Measurements from ENCODE around the gene KIF3A.

The KIF3A gene

GRCh38 chr5:132684922-132685720, 52.2 kb downstream of the KIF3A start:
- no peak overlapping the region for H3K9ac ChIP-seq (ENCODE audit: low read length)
- no peak overlapping the region for H3K4me3 ChIP-seq (ENCODE audit: low read length)
- no peaks in the 10 kb centered on the region for H3K4me1 ChIP-seq (ENCODE audit: control insufficient read depth, insufficient read depth, low read length)
- H3K27me3 ChIP-seq (ENCODE audit: control insufficient read depth, insufficient read depth, low read length) = no peaks in the 10 kb centered on the region
- H3K27ac ChIP-seq (ENCODE audit: low read depth, low read length) = no peak overlapping the region
- H3K36me3 ChIP-seq (ENCODE audit: control insufficient read depth, insufficient read depth, low read length) = no peaks in the 10 kb centered on the region

GRCh38 chr5:132684491-132684890, 52.9 kb downstream of the KIF3A start:
- no peak overlapping the region for H3K4me3 ChIP-seq (ENCODE audit: low read length)
- H3K27ac ChIP-seq (ENCODE audit: low read depth, low read length) = no peak overlapping the region
- H3K36me3 ChIP-seq (ENCODE audit: control insufficient read depth, insufficient read depth, low read length) = no peaks in the 10 kb centered on the region
- no peaks in the 10 kb centered on the region for H3K4me1 ChIP-seq (ENCODE audit: control insufficient read depth, insufficient read depth, low read length)
- no peak overlapping the region for H3K9ac ChIP-seq (ENCODE audit: low read length)
- H3K27me3 ChIP-seq (ENCODE audit: control insufficient read depth, insufficient read depth, low read length) = no peaks in the 10 kb centered on the region

GRCh38 chr5:132681983-132682382, 55.4 kb downstream of the KIF3A start:
- H3K4me1 ChIP-seq (ENCODE audit: control insufficient read depth, insufficient read depth, low read length) = peaks cover 4% of the 10 kb centered on the region
- no peak overlapping the region for H3K27ac ChIP-seq (ENCODE audit: low read depth, low read length)
- no peak overlapping the region for H3K9ac ChIP-seq (ENCODE audit: low read length)
- no peaks in the 10 kb centered on the region for H3K27me3 ChIP-seq (ENCODE audit: control insufficient read depth, insufficient read depth, low read length)
- no peaks in the 10 kb centered on the region for H3K36me3 ChIP-seq (ENCODE audit: control insufficient read depth, insufficient read depth, low read length)
- no peak overlapping the region for H3K4me3 ChIP-seq (ENCODE audit: low read length)

- Histone ChIP-seq H3K4me3 (ENCODE audit: low read length) (no peak overlapping the region), H3K36me3 (ENCODE audit: control insufficient read depth, insufficient read depth, low read length) (no peaks in the 10 kb centered on the region), H3K27me3 (ENCODE audit: control insufficient read depth, insufficient read depth, low read length) (no peaks in the 10 kb centered on the region), H3K27ac (ENCODE audit: low read depth, low read length) (no peak overlapping the region), H3K4me1 (ENCODE audit: control insufficient read depth, insufficient read depth, low read length) (peaks cover 5% of the 10 kb centered on the region), H3K9ac (ENCODE audit: low read length) (no peak overlapping the region)
These were observed 55.9 kb downstream of the KIF3A start for GRCh38 chr5:132681476-132681831.

GRCh38 chr5:132680780-132681475, 56.4 kb downstream of the KIF3A start:
- peaks cover 5% of the 10 kb centered on the region for H3K4me1 ChIP-seq (ENCODE audit: control insufficient read depth, insufficient read depth, low read length)
- H3K4me3 ChIP-seq (ENCODE audit: low read length) = no peak overlapping the region
- H3K9ac ChIP-seq (ENCODE audit: low read length) = no peak overlapping the region
- H3K36me3 ChIP-seq (ENCODE audit: control insufficient read depth, insufficient read depth, low read length) = no peaks in the 10 kb centered on the region
- no peak overlapping the region for H3K27ac ChIP-seq (ENCODE audit: low read depth, low read length)
- no peaks in the 10 kb centered on the region for H3K27me3 ChIP-seq (ENCODE audit: control insufficient read depth, insufficient read depth, low read length)

- Histone ChIP-seq H3K36me3 (ENCODE audit: control insufficient read depth, insufficient read depth, low read length) (no peaks in the 10 kb centered on the region), H3K27ac (ENCODE audit: low read depth, low read length) (no peak overlapping the region), H3K27me3 (ENCODE audit: control insufficient read depth, insufficient read depth, low read length) (no peaks in the 10 kb centered on the region), H3K9ac (ENCODE audit: low read length) (no peak overlapping the region), H3K4me1 (ENCODE audit: control insufficient read depth, insufficient read depth, low read length) (peaks cover 9% of the 10 kb centered on the region), H3K4me3 (ENCODE audit: low read length) (no peak overlapping the region)
These were observed 57.5 kb downstream of the KIF3A start for GRCh38 chr5:132679717-132680380.

GRCh38 chr5:132679166-132679565, 58.2 kb downstream of the KIF3A start:
- no peaks in the 10 kb centered on the region for H3K27me3 ChIP-seq (ENCODE audit: control insufficient read depth, insufficient read depth, low read length)
- no peak overlapping the region for H3K4me3 ChIP-seq (ENCODE audit: low read length)
- H3K9ac ChIP-seq (ENCODE audit: low read length) = no peak overlapping the region
- H3K36me3 ChIP-seq (ENCODE audit: control insufficient read depth, insufficient read depth, low read length) = no peaks in the 10 kb centered on the region
- no peak overlapping the region for H3K27ac ChIP-seq (ENCODE audit: low read depth, low read length)
- H3K4me1 ChIP-seq (ENCODE audit: control insufficient read depth, insufficient read depth, low read length) = peaks cover 9% of the 10 kb centered on the region

GRCh38 chr5:132678735-132679134, 58.6 kb downstream of the KIF3A start:
- Histone ChIP-seq H3K27ac (ENCODE audit: low read depth, low read length) (no peak overlapping the region), H3K4me3 (ENCODE audit: low read length) (no peak overlapping the region), H3K9ac (ENCODE audit: low read length) (no peak overlapping the region), H3K36me3 (ENCODE audit: control insufficient read depth, insufficient read depth, low read length) (no peaks in the 10 kb centered on the region), H3K4me1 (ENCODE audit: control insufficient read depth, insufficient read depth, low read length) (peaks cover 9% of the 10 kb centered on the region), H3K27me3 (ENCODE audit: control insufficient read depth, insufficient read depth, low read length) (no peaks in the 10 kb centered on the region)

- Histone ChIP-seq H3K9ac (ENCODE audit: low read length) (no peak overlapping the region), H3K36me3 (ENCODE audit: control insufficient read depth, insufficient read depth, low read length) (no peaks in the 10 kb centered on the region), H3K4me1 (ENCODE audit: control insufficient read depth, insufficient read depth, low read length) (peaks cover 9% of the 10 kb centered on the region), H3K27ac (ENCODE audit: low read depth, low read length) (no peak overlapping the region), H3K27me3 (ENCODE audit: control insufficient read depth, insufficient read depth, low read length) (no peaks in the 10 kb centered on the region), H3K4me3 (ENCODE audit: low read length) (no peak overlapping the region)
These were observed 59.5 kb downstream of the KIF3A start for GRCh38 chr5:132677682-132678400.

- no peaks in the 10 kb centered on the region for H3K36me3 ChIP-seq (ENCODE audit: control insufficient read depth, insufficient read depth, low read length)
- no peak overlapping the region for H3K27ac ChIP-seq (ENCODE audit: low read depth, low read length)
These were observed 60.2 kb downstream of the KIF3A start for GRCh38 chr5:132677191-132677590.

GRCh38 chr5:132675936-132676689, 61.2 kb downstream of the KIF3A start:
- no peaks in the 10 kb centered on the region for H3K36me3 ChIP-seq (ENCODE audit: control insufficient read depth, insufficient read depth, low read length)
- H3K27ac ChIP-seq (ENCODE audit: low read depth, low read length) = no peak overlapping the region
- H3K9ac ChIP-seq (ENCODE audit: low read length) = no peak overlapping the region
- H3K4me1 ChIP-seq (ENCODE audit: control insufficient read depth, insufficient read depth, low read length) = peaks cover 9% of the 10 kb centered on the region
- no peak overlapping the region for H3K4me3 ChIP-seq (ENCODE audit: low read length)
- no peaks in the 10 kb centered on the region for H3K27me3 ChIP-seq (ENCODE audit: control insufficient read depth, insufficient read depth, low read length)

More at GRCh38 chr5:132677191-132677590, 60.2 kb downstream of the KIF3A start:
- Histone ChIP-seq H3K4me3 (ENCODE audit: low read length) (no peak overlapping the region), H3K4me1 (ENCODE audit: control insufficient read depth, insufficient read depth, low read length) (peaks cover 9% of the 10 kb centered on the region), H3K9ac (ENCODE audit: low read length) (no peak overlapping the region), H3K27me3 (ENCODE audit: control insufficient read depth, insufficient read depth, low read length) (no peaks in the 10 kb centered on the region)

All from rectal smooth muscle tissue (tissue), 1 donor.